ENCODE results near the gene MTIF3. TPM values are rescaled to one million over a fixed set of nuclear protein-coding genes. Genes with fewer than 3 reads are reported as not detected.

MTIF3 gene
- total and polyA plus RNA-seq, 12 donors: 103 to 217 (median 122) TPM

DNA sequence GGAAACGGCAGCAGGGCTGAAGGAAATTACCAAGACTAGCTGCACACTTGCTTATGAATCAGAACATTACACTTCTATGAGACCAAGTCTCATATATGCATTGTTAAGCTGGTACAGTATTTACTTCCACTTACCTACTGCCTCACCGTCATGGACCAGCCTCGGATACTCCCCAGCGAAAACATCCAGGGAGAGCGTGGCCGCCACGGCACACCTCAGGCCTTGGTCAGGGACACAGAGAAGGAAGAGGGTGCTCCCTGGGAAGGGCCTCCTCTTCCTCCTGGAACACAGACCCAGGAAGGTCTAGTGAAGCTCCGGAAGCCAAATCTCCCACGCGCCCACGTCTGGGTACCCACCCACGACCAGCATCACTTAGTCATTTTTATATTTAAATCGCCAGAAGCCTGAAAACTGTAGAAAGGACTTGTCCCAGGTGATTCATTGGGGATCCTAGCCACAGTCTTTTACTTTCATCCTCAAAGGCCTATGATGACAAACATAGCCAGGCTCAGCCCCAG lies 24.4 kb upstream of the MTIF3 start:
- Histone ChIP-seq H3K4me3 (no peak overlapping the region), H3K9me3 (no peaks in the 10 kb centered on the region), H3K27me3 (no peaks in the 10 kb centered on the region), H3K4me1 (no peaks in the 10 kb centered on the region), H3K36me3 (no peaks in the 10 kb centered on the region), H3K27ac (no peak overlapping the region)
- 91 to 94% methylated on average over 13 of the region's 13 CpGs for WGBS, 2 donors
- TF ChIP-seq, protein P1, sequence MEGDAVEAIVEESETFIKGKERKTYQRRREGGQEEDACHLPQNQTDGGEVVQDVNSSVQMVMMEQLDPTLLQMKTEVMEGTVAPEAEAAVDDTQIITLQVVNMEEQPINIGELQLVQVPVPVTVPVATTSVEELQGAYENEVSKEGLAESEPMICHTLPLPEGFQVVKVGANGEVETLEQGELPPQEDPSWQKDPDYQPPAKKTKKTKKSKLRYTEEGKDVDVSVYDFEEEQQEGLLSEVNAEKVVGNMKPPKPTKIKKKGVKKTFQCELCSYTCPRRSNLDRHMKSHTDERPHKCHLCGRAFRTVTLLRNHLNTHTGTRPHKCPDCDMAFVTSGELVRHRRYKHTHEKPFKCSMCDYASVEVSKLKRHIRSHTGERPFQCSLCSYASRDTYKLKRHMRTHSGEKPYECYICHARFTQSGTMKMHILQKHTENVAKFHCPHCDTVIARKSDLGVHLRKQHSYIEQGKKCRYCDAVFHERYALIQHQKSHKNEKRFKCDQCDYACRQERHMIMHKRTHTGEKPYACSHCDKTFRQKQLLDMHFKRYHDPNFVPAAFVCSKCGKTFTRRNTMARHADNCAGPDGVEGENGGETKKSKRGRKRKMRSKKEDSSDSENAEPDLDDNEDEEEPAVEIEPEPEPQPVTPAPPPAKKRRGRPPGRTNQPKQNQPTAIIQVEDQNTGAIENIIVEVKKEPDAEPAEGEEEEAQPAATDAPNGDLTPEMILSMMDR (IDR thresholded peaks at IDR 0.05): no peak
- intact Hi-C loops (cut with DNase I): no loop called here
- no peak for ATAC-seq
- DNase-seq: no peak

DNA sequence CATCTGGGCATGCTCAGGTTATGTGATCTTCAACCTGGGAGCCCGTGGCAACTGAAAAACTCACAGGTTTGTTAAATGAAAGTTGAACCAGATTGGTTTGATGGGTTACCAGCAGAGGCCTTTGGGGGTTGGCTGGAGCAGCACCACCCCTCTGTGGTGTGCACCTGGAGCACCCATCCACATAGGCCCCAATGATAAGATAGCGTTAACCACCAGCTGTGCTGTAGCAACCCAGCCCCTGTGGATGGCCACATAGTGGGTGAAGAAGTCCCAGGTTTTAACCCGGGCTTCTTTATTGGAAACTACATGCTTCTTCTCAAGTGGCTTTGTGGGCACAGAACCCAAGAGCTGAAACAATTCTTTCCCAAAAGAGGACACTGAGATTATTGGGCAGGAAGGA lies 22.6 kb upstream of the MTIF3 start:
- ATAC-seq (no peak), DNase-seq (no peak)
- Histone ChIP-seq H3K9me3 (no peaks in the 10 kb centered on the region), H3K4me3 (no peak overlapping the region), H3K27me3 (no peaks in the 10 kb centered on the region), H3K4me1 (no peaks in the 10 kb centered on the region), H3K36me3 (no peaks in the 10 kb centered on the region), H3K27ac (no peak overlapping the region)
- intact Hi-C loops (cut with DNase I): no loop called here
- WGBS, 2 donors: 82 to 84% methylated on average over 3 of the region's 3 CpGs
- TF ChIP-seq, protein P1 (IDR thresholded peaks at IDR 0.05): no peak

DNA sequence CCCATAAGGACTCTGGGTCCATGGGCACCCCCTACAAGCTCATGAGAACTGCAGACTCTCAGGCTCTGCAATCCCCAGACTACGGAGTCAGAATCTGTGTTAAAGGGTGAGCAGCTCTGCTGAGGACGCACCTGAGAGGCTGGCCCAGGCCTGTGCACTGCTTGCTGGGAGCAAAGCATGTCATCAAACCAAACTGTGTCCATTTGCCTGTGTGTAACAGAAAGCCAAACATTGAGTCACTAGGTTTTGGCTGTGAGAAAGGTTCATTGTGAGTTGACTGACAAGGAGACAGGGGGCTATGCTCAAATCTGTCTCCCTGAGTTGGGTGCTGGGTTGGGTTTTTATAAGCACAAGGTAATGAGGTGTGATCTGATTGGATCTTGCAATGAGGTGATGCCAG lies 22.1 kb upstream of the MTIF3 start:
- H3K27ac ChIP-seq: no peak overlapping the region
- TF ChIP-seq, protein P1 (IDR thresholded peaks at IDR 0.05): no peak
- no peak overlapping the region for H3K4me3 ChIP-seq
- no peaks in the 10 kb centered on the region for H3K36me3 ChIP-seq
- no peaks in the 10 kb centered on the region for H3K9me3 ChIP-seq
- WGBS, 2 donors: 91 to 93% methylated on average over 2 of the region's 2 CpGs
- H3K27me3 ChIP-seq: no peaks in the 10 kb centered on the region
- intact Hi-C loops (cut with DNase I): no loop called here
- DNase-seq (no peak), ATAC-seq (no peak)
- peaks cover 0 to under 1% (median 0%) of the 10 kb centered on the region in 9 donors for H3K4me1 ChIP-seq

DNA sequence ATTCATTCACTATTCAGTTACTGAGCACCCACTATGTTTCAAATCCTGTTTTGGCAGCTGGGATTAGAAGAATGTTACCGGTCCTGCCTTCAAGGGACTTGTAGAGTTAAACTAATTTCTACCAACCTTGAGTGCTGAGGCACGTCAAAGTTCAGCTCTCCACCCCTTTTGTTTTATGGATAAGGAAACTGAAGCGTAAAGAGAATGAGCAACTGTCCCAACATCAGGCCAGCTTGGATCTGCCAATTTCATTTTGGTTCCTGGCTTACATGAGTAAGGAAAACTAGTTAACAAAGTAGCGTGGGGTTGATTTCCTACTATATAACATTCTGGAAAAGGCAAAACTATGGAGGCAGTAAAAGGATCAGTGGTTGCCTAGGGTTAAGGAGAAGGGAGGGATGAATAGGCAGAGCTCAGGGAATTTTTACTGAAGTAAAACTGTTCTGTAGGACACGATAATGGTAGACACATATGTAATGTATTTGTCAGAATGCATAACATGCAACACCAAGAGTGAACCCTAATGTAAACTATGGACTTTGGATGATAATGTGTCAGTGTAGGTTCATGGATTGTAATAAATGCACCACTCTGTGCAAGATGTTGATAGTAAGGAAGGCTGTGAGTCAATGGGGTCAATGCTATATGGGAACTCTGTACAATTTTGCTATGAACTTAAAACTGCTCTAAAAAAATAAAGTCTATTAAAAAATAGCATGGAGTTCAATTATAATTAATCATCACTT lies 19.9 kb upstream of the MTIF3 start:
- Histone ChIP-seq H3K36me3 (no peaks in the 10 kb centered on the region), H3K27me3 (no peaks in the 10 kb centered on the region), H3K4me1 (peaks cover 0 to 14% (median 12%) of the 10 kb centered on the region in 9 donors), H3K27ac (no peak overlapping the region), H3K9me3 (no peaks in the 10 kb centered on the region), H3K4me3 (no peak overlapping the region)
- no peak for DNase-seq
- TF ChIP-seq, protein P1 (IDR thresholded peaks at IDR 0.05): no peak
- intact Hi-C loops (cut with DNase I): no loop called here
- 77 to 80% methylated on average over 5 of the region's 5 CpGs for WGBS, 2 donors
- no peak for ATAC-seq

All from heart right ventricle (tissue), 16 donors.